SK-N-DZ (cell line): ENCODE results near the gene GADD45GIP1. TPM values are rescaled to one million over a fixed set of nuclear protein-coding genes. Genes with fewer than 3 reads are reported as not detected.

ENCODE experiments used
- DNase-seq: peaks from one replicate; pipeline ENCODE4 v3.0.0-alpha.2; 2015; ENCODE audit warnings: low spot score
- polyA plus RNA-seq, 2 experiments: library from polyadenylated mRNA; depleted of rRNA; stranded (reverse); fragments of >200 nt; gene quantifications; 2 replicates each; pipeline ENCODE4 v1.2.3, GENCODE V29; 2014

Gene GADD45GIP1
- polyA plus RNA-seq (2014; cell fraction: cytosol; rRNA removed), result 33.3 and 37.3 TPM in 2 replicates
- polyA plus RNA-seq (2014; cell fraction: nucleus; rRNA removed), result 18.4 and 25.6 TPM in 2 replicates

- peak; percentile 82 for DNase-seq
Observed at GRCh38 chr19:12956446-12957388, at the start of gene GADD45GIP1. Gene GADD45GIP1, minus strand, starts transcription at chr19:12957223. Its CDS starts 11 bp downstream, at chr19:12957212.

- no peak for DNase-seq
Observed at GRCh38 chr19:13005861-13006370, 48.9 kb upstream of the GADD45GIP1 start.

GRCh38 chr19:13005253-13005652, 48.2 kb upstream of the GADD45GIP1 start:
- DNase-seq, result no peak

GRCh38 chr19:13004273-13004672, 47.2 kb upstream of the GADD45GIP1 start:
- DNase-seq, result no peak

- DNase-seq, result no peak
Observed at GRCh38 chr19:13003081-13003480, 46.1 kb upstream of the GADD45GIP1 start.

DNA sequence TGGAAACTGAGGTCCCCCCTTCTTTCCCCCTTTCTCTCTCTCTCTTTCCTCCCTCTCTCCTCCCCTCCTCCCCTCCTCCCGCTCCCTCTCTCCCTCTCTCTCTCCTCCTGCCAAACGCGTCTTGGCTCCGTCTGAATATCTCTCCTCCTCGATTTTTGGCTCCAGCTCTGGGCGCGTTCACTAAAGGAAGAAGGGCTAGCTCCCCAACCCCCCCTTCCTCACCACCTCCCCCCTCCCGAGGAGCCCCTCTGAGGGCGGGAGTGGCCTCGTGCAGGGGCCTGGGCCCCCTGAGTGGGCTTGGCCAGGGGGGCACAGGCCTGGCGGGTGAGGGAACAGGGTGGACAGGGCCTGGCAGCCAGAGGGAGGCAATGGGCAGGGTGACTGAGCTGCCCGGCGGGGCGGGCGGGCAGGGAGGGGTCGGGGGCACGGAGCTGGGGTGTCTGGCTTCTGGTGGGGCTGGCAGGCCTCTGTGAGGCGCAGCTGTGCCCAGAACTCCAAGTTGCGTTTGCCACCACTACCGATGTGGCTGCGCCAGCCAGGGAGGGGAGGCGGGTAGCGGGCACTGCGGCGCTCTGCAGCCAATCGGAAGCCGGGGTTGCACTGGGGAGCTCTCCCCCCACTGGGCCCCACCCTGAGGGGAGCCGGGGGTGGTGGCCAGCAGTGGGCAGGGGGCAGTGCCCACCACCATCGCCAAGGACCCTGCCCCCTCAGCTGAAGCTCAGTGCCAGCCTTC, 45.3 kb upstream of the GADD45GIP1 start:
- no peak for DNase-seq

GRCh38 chr19:13001502-13002165, 44.6 kb upstream of the GADD45GIP1 start:
- DNase-seq, result no peak

DNA sequence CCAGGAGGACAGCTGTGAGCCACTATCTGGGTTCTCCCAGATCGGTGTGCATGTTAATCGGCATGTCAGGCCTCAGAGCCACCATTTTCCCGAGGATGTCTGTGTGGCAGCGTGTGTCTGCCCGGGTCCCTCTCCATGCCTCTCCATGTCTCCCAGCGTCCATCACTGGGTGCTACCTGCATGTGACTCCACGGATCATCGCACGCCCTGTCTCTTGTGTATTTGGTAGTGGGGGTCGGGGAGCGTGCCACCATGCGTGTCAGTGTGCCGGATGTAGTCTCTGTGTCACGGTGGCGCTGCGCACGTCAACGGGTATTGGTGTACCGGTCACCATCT, 44.1 kb upstream of the GADD45GIP1 start:
- no peak for DNase-seq

DNA sequence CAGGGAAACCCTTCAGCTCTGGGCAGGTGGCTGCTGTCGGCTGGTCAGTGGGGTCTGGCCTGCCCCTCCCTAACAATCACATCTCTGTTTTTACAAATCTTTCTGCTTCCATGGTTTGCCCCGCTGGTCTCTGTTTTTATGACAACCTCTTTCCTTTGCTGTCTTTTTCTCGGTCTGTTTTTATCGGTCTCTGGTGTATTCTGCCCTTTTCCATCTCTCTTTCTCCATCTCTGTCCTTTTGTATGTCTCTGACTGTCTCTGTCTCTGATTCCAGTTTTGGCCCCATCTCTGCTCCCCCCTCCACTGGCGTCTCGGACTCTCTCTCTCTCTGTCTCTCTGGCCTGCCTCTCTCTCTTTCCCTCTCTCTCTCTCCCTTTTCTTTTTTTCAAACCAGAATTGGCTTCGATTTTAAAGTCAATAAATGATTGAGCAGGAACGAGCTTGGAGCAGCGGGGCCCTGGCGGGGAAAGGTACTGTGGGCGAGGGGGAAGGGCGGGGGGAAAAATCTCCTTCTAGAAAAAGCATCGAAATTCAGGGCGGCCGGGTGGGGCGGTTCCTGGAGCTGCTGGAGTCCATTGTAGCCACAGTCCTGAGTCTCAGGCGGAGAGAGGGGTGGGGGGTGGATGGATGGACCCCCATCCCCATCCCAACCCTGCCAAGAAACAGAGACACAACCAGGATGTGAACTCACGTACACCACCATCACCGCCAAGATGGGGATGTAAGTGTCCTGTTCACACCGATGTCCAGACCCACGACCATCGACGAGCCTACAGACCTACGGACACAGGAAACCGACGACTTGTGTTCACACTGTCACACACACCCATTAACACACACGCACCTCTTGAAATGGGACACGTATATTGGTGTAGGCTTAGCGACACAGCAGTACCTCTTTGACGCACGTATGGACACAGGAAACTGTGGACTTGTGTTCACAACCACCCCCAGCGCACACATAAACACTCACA, 41.2 kb upstream of the GADD45GIP1 start:
- no peak for DNase-seq

GRCh38 chr19:12997179-12997966, 40.4 kb upstream of the GADD45GIP1 start:
- DNase-seq, result no peak

- DNase-seq, result no peak
Observed at GRCh38 chr19:12996406-12997094, 39.5 kb upstream of the GADD45GIP1 start.

GRCh38 chr19:12995596-12996405, 38.8 kb upstream of the GADD45GIP1 start:
- DNase-seq, result no peak

DNA sequence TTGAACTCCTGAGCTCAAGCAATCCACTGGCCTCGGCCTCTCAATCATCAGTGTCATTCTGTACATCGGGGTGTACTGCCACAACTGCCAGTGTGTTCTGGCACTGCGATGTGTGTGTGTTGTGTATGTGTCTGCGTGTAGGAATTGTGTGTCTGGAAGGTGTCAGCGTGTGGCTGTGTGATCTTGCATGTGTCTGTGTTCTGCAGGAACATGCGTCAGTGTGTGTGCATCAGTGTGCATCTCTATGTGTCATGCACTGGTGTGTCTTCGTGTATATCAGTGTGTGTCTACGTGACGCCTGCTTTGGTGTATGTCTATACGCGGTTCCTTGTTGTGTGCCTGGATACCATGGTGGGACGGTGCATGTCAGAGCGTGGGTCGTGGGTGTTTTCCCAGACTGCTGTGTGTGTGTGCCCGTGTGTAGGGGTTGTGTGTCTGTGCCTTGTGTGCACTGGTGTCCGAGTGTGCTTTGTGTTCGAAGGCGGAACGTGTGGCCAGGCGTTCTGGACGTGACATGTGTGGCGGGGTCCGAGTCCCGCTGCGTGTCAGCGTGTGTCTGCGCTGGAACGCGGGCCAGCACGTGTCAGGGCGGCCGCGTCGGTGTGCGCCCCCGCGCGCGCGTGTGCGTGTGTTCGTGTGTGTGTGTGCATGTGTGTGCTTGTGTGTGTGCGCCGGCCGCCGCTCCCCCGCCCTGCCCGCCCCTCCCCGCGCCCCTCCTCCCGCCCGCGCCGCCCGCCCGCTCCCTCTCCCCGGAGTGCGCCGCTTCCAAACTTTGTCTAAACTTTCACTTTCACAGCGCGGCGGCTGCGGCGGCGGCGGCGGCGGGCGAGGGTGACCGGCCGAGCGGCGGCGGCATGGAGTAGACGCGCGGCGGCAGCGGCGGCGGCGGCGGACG, 37.9 kb upstream of the GADD45GIP1 start, which contains the start of gene NFIX:
NFIX (plus strand) TSS at position 775 of the 895 bp plus-strand sequence. CDS start 363 bp downstream, outside the sequence.
- no peak for DNase-seq

DNA sequence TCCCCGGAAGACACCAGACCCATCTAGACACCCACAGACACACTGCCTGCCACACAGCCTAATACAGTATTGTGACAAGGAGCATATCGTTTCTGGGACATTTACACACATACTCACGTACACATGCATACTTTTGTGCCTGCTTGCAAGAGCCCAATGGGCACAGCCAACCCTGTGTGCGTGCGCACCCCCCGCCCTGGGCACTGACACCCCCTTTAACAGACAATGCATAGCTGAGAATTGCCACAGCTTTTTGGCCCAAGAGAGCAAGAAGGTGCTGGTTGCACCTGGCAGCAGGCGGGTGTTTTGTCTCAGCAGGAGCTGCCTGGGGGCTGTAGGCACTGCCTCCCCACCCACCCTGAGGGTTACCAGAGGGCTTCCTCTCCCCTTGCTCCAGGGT, 36.5 kb upstream of the GADD45GIP1 start:
- no peak for DNase-seq

GRCh38 chr19:12992729-12993128, 35.7 kb upstream of the GADD45GIP1 start:
- DNase-seq, result no peak

DNA sequence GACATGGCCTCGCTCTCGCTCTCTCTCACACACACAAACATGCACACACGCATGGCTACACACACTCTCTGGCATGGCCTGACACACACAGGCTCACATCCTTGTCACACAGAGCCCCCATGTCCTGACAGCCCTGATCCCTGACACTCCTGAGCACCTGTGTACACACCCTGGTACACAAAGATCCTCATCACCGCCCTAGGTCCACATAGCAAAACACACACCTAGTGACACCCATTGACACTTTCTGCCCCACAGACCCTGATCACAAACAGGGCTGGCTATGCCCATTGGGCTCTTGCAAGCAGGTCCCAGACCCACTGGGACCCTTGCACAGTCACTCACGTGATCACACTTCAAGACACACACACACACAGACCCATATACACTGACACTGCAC, 34.3 kb upstream of the GADD45GIP1 start:
- DNase-seq, result no peak

GRCh38 chr19:12990853-12991252, 33.8 kb upstream of the GADD45GIP1 start:
- DNase-seq, result no peak
